HG03103 (cell line): ENCODE measurements around the gene HRH4.

Source experiments
- ATAC-seq: cut with Tn5 transposase; IDR thresholded peaks from one replicate; pipeline ENCODE4 v1.9.1; 2021; ENCODE audit warnings: low read depth; ENCODE audit not compliant: unreplicated experiment

HRH4 gene

GRCh38 chr18:24500766-24501165 is 40.3 kb downstream of the HRH4 start:
- ATAC-seq: no peak

GRCh38 chr18:24502667-24503523 is 42.5 kb downstream of the HRH4 start:
- ATAC-seq: no peak

GRCh38 chr18:24504401-24504800 is 44.0 kb downstream of the HRH4 start:
- ATAC-seq: no peak

DNA sequence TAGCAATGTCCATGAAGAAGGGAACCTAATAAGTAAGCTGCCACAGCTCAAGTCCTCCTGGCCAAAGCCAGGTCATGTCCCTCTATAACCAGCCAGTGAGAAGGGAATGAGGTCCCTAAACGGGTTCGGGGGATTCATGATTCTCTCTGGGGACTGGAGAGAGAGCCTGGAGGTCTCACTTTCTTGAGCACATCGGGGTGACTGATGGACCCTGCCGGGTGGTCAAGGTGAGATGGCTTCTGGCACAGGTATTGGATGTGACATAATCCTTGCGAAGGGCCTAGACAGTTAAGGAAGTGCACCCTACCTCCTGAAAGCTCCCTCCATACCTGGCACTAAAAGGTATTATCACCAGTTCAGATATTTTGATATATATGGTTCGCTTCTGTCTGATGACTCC is 45.7 kb downstream of the HRH4 start:
- ATAC-seq: no peak

DNA sequence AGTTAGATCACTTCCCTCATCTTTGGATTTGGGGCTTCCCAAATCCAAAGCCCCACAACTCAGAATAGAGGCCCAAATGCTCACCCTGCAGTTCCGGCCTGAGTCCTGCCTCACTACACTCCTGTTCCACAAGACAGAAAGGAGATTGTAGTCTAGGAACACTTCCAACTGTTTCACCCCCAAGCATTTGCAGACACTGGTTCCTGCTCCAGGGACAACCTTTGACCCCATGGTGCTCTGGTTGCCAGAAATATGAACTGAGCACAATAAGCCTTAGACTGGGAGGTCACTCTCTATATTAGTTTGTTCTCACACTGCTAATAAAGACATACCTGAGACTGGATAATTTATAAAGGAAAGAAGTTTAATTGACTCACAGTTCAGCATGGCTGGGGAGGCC is 49.0 kb downstream of the HRH4 start:
- ATAC-seq: no peak

GRCh38 chr18:24514439-24514838 is 54.0 kb downstream of the HRH4 start:
- peak; percentile 86 for ATAC-seq

DNA sequence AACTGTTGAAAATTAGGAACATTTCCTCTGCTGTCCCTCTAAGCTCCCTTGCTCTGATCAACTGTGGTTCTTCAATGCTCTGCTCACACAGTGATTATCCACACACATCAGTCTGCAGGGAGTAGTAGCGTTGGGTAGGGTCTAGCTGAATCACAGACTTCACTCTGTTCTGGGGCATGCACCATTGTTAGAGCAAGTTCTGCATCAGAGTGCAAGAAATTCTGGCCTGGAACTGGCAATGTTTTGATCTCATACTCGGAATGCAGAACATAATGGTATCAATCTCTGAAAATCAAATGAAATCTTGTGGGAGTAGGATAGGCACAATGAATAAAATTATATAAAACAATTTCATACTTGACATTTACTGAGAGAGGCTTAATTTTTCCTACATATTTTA is 55.3 kb downstream of the HRH4 start:
- ATAC-seq: no peak

GRCh38 chr18:24516261-24516660 is 55.8 kb downstream of the HRH4 start:
- ATAC-seq: no peak

DNA sequence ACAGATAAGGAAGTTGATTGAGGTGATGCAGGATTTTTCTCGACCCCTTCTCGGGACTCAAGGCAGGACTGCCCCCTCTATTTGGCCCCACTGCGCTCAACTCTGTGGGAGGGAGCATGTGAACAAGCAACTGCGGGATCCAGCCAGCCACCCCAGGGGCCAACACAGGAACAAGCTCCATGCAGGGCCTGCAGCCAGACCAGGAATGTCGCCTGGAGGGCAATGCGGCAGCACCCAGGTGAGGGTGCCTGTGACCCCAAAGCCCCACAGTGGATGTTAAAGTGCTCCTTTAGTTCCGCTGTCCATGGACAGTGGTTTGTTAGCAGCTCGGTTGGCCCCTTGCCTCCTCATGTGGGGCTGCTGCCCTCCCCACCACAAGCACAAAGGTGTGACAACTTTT is 57.1 kb downstream of the HRH4 start:
- no peak for ATAC-seq

DNA sequence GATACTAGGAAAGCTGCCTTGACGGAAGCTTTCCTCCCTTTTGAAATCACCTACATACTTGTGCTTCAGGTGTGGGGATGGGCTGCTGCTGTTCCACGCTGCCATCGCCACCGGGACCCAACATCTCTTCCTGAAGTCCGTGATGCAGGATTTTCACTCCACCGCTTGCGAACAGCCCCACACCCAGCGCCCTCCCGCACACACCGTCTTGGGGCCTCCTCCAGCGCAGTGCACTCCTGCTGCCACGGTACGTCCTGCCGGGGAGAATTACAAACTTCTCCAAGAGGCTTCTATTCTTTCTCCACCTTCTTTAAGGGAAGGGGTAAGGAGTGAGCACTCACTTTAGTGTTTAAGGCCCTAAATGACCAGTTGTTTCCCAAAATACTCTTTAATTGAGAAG is 58.2 kb downstream of the HRH4 start:
- ATAC-seq: no peak
